Loucy (cell line): Measurements from ENCODE around the gene MRPS24.

Experiments
- H2AFZ ChIP-seq: fragments of 200-600 bp; sonication (generic); 2 replicates; pipeline ENCODE4 v1.6.0; 2016; ENCODE audit warnings: antibody characterized with exemption, mild to moderate bottlenecking, low read length, moderate library complexity
- H3F3A ChIP-seq: fragments of 200-600 bp; 2 replicates; pipeline ENCODE4 v1.6.0; 2016; ENCODE audit warnings: antibody characterized with exemption, low read depth, mild to moderate bottlenecking
- H3K27me3 ChIP-seq: fragments of 200-600 bp; sonication (generic); 2 replicates; pipeline ENCODE4 v1.6.1; 2014; ENCODE audit warnings: low read length, mild to moderate bottlenecking; ENCODE audit not compliant: insufficient read depth, poor library complexity, severe bottlenecking
- H3K36me3 ChIP-seq: fragments of 200-600 bp; sonication (generic); 2 replicates; pipeline ENCODE4 v1.6.1; 2016; ENCODE audit warnings: low read length; ENCODE audit not compliant: insufficient read depth
- H3K4me1 ChIP-seq: fragments of 200-600 bp; sonication (generic); 2 replicates; pipeline ENCODE4 v1.5.1; 2014; ENCODE audit warnings: low read length, mild to moderate bottlenecking; ENCODE audit not compliant: insufficient read depth, poor library complexity, severe bottlenecking
- H3K4me2 ChIP-seq: fragments of 200-600 bp; sonication (generic); 2 replicates; pipeline ENCODE4 v1.6.0; 2014; ENCODE audit warnings: antibody characterized with exemption, low read length, low read depth, mild to moderate bottlenecking; ENCODE audit not compliant: poor library complexity, severe bottlenecking
- H3K4me3 ChIP-seq: fragments of 200-600 bp; sonication (generic); 2 replicates; pipeline ENCODE4 v1.5.1; 2014; ENCODE audit warnings: low read length, mild to moderate bottlenecking, mixed read lengths; ENCODE audit not compliant: poor library complexity, severe bottlenecking
- H3K79me2 ChIP-seq: fragments of 200-600 bp; sonication (generic); 2 replicates; pipeline ENCODE4 v1.6.1; 2014; ENCODE audit warnings: low read length; ENCODE audit not compliant: insufficient read depth
- H3K9ac ChIP-seq: fragments of 200-600 bp; sonication (generic); 2 replicates; pipeline ENCODE4 v1.6.0; 2014; ENCODE audit warnings: mild to moderate bottlenecking, low read depth, low read length, moderate library complexity; ENCODE audit not compliant: poor library complexity, severe bottlenecking
- H3K9me2 ChIP-seq: fragments of 200-600 bp; sonication (generic); replicated peaks from 2 replicates; pipeline ENCODE4 v1.6.1; 2016; ENCODE audit warnings: low read depth, low read length, mixed read lengths
- H3K9me3 ChIP-seq: fragments of 200-600 bp; sonication (generic); 2 replicates; pipeline ENCODE4 v1.6.1; 2014; ENCODE audit warnings: mild to moderate bottlenecking, antibody characterized with exemption, low read length, low read depth; ENCODE audit not compliant: insufficient read depth
- H4K20me1 ChIP-seq: fragments of 200-600 bp; sonication (generic); 2 replicates; pipeline ENCODE4 v1.6.0; 2014; ENCODE audit warnings: antibody characterized with exemption, low read length, mild to moderate bottlenecking; ENCODE audit not compliant: insufficient read depth, poor library complexity, severe bottlenecking
- CTCF ChIP-seq: fragments of 200-600 bp; sonication (generic); conservative IDR thresholded peaks from 2 replicates; pipeline ENCODE4 v1.5.1; 2014; ENCODE audit warnings: mild to moderate bottlenecking, antibody characterized with exemption, low read length
- EZH2phosphoT487 ChIP-seq: fragments of 200-600 bp; IDR thresholded peaks from 2 replicates; pipeline ENCODE4 v1.6.1; 2018; ENCODE audit warnings: antibody characterized with exemption, mild to moderate bottlenecking, moderate library complexity, borderline replicate concordance

Gene MRPS24

DNA sequence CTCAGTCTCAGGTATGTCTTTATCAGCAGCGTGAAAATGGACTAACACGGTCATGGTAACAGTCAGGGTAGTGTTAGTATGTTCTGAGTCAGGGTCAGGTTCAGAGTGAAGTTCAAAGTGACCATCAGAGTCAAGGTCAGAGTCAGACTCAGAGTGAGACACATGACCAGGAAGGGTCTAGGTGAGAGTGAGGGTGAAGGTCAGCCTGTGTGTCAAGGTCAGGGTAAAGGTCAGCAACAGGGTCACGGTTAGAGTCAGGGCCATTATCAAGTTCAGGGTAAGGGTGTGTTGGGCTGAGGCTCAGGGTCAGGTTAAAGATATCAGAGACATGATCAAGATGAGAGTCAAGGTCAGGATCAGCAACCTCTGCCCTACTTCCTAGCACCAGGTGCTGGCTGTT lies 4.0 kb downstream of the MRPS24 start:
- TF ChIP-seq CTCF (no peak), EZH2phosphoT487 (no peak)
- H3K4me2 ChIP-seq = no peak overlapping the region

GRCh38 chr7:43864126-43864525 lies 5.2 kb downstream of the MRPS24 start:
- Histone ChIP-seq H3K9me3 (no peaks in the 10 kb centered on the region), H4K20me1 (no peaks in the 10 kb centered on the region), H3K79me2 (peaks cover 6% of the 10 kb centered on the region; the same call in 1 of the 2 replicates), H3F3A (no peaks in the 10 kb centered on the region), H3K4me3 (no peak overlapping the region), H3K9ac (no peak overlapping the region), H3K36me3 (peaks cover 3% of the 10 kb centered on the region; the same call in 1 of the 2 replicates), H3K27me3 (no peaks in the 10 kb centered on the region), H3K9me2 (no peaks in the 10 kb centered on the region), H3K4me2 (no peak overlapping the region), H2AFZ (no peak overlapping the region), H3K4me1 (peaks cover 8% of the 10 kb centered on the region)
- TF ChIP-seq CTCF = no peak
- no peak for TF ChIP-seq EZH2phosphoT487

More for the DNA sequence above, 4.0 kb downstream of the MRPS24 start:
- peaks cover 6% of the 10 kb centered on the region; the same call in 1 of the 2 replicates for H3K79me2 ChIP-seq
- no peaks in the 10 kb centered on the region for H3K27me3 ChIP-seq
- no peaks in the 10 kb centered on the region for H3F3A ChIP-seq
- H3K9me2 ChIP-seq = no peaks in the 10 kb centered on the region
- H2AFZ ChIP-seq = no peak overlapping the region
- no peak overlapping the region for H3K9ac ChIP-seq
- no peak overlapping the region for H3K4me3 ChIP-seq
- H3K4me1 ChIP-seq = peaks cover 14% of the 10 kb centered on the region
- peaks cover 3% of the 10 kb centered on the region; the same call in 1 of the 2 replicates for H3K36me3 ChIP-seq
- no peaks in the 10 kb centered on the region for H3K9me3 ChIP-seq
- H4K20me1 ChIP-seq = no peaks in the 10 kb centered on the region

DNA sequence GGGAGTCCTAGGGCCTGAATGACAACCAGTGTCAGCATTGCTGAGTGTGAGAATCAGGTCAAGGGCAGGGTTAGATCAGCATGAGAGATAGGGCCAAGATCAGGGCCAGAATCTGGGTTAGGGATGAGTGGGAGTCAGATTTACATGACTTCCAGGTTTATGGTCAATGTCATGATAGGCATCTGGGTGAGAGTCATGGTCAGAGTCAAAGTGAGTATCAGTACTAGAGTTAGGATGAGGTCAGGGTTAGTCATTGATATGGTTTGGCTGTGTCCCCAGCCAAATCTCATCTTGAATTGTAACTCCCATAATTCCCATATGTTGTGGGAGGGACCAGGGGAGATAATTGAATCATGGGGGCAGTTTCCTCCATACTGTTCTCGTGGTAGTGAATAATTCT lies 12.3 kb downstream of the MRPS24 start:
- Histone ChIP-seq H3K4me3 (no peak overlapping the region), H3K9me2 (no peaks in the 10 kb centered on the region), H2AFZ (no peak overlapping the region), H3K9me3 (no peaks in the 10 kb centered on the region), H3F3A (no peaks in the 10 kb centered on the region), H3K79me2 (no peaks in the 10 kb centered on the region), H3K36me3 (no peaks in the 10 kb centered on the region), H3K9ac (no peak overlapping the region), H3K4me1 (no peaks in the 10 kb centered on the region), H4K20me1 (no peaks in the 10 kb centered on the region), H3K4me2 (no peak overlapping the region), H3K27me3 (peaks cover 10% of the 10 kb centered on the region)
- TF ChIP-seq EZH2phosphoT487 = no peak
- no peak for TF ChIP-seq CTCF
